ENCODE results near the gene TBC1D1.

The TBC1D1 gene

GRCh38 chr4:38005637-38006036, 114.8 kb downstream of the TBC1D1 start:
- Histone ChIP-seq H3K4me3 (ENCODE audit: low read depth, low read length) (no peak overlapping the region), H3K9me3 (ENCODE audit: control insufficient read depth, insufficient read depth, low read depth, low read length) (no peaks in the 10 kb centered on the region), H3K27me3 (ENCODE audit: control insufficient read depth, insufficient read depth, low read length) (no peaks in the 10 kb centered on the region), H3K4me1 (ENCODE audit: control insufficient read depth, insufficient read depth, low read length) (peaks cover 43% of the 10 kb centered on the region), H3K9ac (ENCODE audit: low read length) (no peak overlapping the region), H3K27ac (ENCODE audit: low read depth, low read length) (0 out of 2 replicates have a peak overlapping the region, but pooled peaks have one; percentile 5), H3K36me3 (ENCODE audit: control insufficient read depth, insufficient read depth, low read length) (no peaks in the 10 kb centered on the region)

- no peaks in the 10 kb centered on the region for H3K9me3 ChIP-seq (ENCODE audit: control insufficient read depth, insufficient read depth, low read depth, low read length)
- no peak overlapping the region for H3K4me3 ChIP-seq (ENCODE audit: low read depth, low read length)
- H3K27me3 ChIP-seq (ENCODE audit: control insufficient read depth, insufficient read depth, low read length), result no peaks in the 10 kb centered on the region
- no peak overlapping the region for H3K27ac ChIP-seq (ENCODE audit: low read depth, low read length)
- H3K9ac ChIP-seq (ENCODE audit: low read length), result no peak overlapping the region
- no peaks in the 10 kb centered on the region for H3K36me3 ChIP-seq (ENCODE audit: control insufficient read depth, insufficient read depth, low read length)
- peaks cover 29% of the 10 kb centered on the region for H3K4me1 ChIP-seq (ENCODE audit: control insufficient read depth, insufficient read depth, low read length)
Observed at GRCh38 chr4:38007645-38008044, 116.8 kb downstream of the TBC1D1 start.

GRCh38 chr4:38008571-38009021, 117.7 kb downstream of the TBC1D1 start:
- no peak overlapping the region for H3K27ac ChIP-seq (ENCODE audit: low read depth, low read length)

GRCh38 chr4:38009421-38009820, 118.5 kb downstream of the TBC1D1 start:
- no peak overlapping the region for H3K27ac ChIP-seq (ENCODE audit: low read depth, low read length)
- H3K4me3 ChIP-seq (ENCODE audit: low read depth, low read length), result no peak overlapping the region
- H3K9me3 ChIP-seq (ENCODE audit: control insufficient read depth, insufficient read depth, low read depth, low read length), result no peaks in the 10 kb centered on the region
- H3K27me3 ChIP-seq (ENCODE audit: control insufficient read depth, insufficient read depth, low read length), result no peaks in the 10 kb centered on the region
- H3K9ac ChIP-seq (ENCODE audit: low read length), result no peak overlapping the region
- H3K36me3 ChIP-seq (ENCODE audit: control insufficient read depth, insufficient read depth, low read length), result no peaks in the 10 kb centered on the region
- H3K4me1 ChIP-seq (ENCODE audit: control insufficient read depth, insufficient read depth, low read length), result peaks cover 18% of the 10 kb centered on the region

More at GRCh38 chr4:38008571-38009021, 117.7 kb downstream of the TBC1D1 start:
- H3K27me3 ChIP-seq (ENCODE audit: control insufficient read depth, insufficient read depth, low read length), result no peaks in the 10 kb centered on the region
- H3K9me3 ChIP-seq (ENCODE audit: control insufficient read depth, insufficient read depth, low read depth, low read length), result no peaks in the 10 kb centered on the region
- no peak overlapping the region for H3K9ac ChIP-seq (ENCODE audit: low read length)
- H3K4me3 ChIP-seq (ENCODE audit: low read depth, low read length), result no peak overlapping the region
- no peaks in the 10 kb centered on the region for H3K36me3 ChIP-seq (ENCODE audit: control insufficient read depth, insufficient read depth, low read length)
- peaks cover 20% of the 10 kb centered on the region for H3K4me1 ChIP-seq (ENCODE audit: control insufficient read depth, insufficient read depth, low read length)

GRCh38 chr4:38009949-38010348, 119.1 kb downstream of the TBC1D1 start:
- Histone ChIP-seq H3K4me1 (ENCODE audit: control insufficient read depth, insufficient read depth, low read length) (peaks cover 15% of the 10 kb centered on the region), H3K36me3 (ENCODE audit: control insufficient read depth, insufficient read depth, low read length) (peaks cover 3% of the 10 kb centered on the region), H3K27ac (ENCODE audit: low read depth, low read length) (no peak overlapping the region), H3K9me3 (ENCODE audit: control insufficient read depth, insufficient read depth, low read depth, low read length) (no peaks in the 10 kb centered on the region), H3K27me3 (ENCODE audit: control insufficient read depth, insufficient read depth, low read length) (no peaks in the 10 kb centered on the region), H3K9ac (ENCODE audit: low read length) (no peak overlapping the region), H3K4me3 (ENCODE audit: low read depth, low read length) (no peak overlapping the region)

- no peak overlapping the region for H3K27ac ChIP-seq (ENCODE audit: low read depth, low read length)
Observed at GRCh38 chr4:38011511-38012162, 120.8 kb downstream of the TBC1D1 start.

GRCh38 chr4:38013461-38014366, 122.8 kb downstream of the TBC1D1 start:
- Histone ChIP-seq H3K36me3 (ENCODE audit: control insufficient read depth, insufficient read depth, low read length) (peaks cover 16% of the 10 kb centered on the region), H3K9me3 (ENCODE audit: control insufficient read depth, insufficient read depth, low read depth, low read length) (no peaks in the 10 kb centered on the region), H3K9ac (ENCODE audit: low read length) (no peak overlapping the region), H3K27me3 (ENCODE audit: control insufficient read depth, insufficient read depth, low read length) (no peaks in the 10 kb centered on the region), H3K27ac (ENCODE audit: low read depth, low read length) (no peak overlapping the region), H3K4me1 (ENCODE audit: control insufficient read depth, insufficient read depth, low read length) (peaks cover 4% of the 10 kb centered on the region), H3K4me3 (ENCODE audit: low read depth, low read length) (no peak overlapping the region)

More at GRCh38 chr4:38011511-38012162, 120.8 kb downstream of the TBC1D1 start:
- Histone ChIP-seq H3K27me3 (ENCODE audit: control insufficient read depth, insufficient read depth, low read length) (no peaks in the 10 kb centered on the region), H3K9ac (ENCODE audit: low read length) (no peak overlapping the region), H3K4me3 (ENCODE audit: low read depth, low read length) (no peak overlapping the region), H3K4me1 (ENCODE audit: control insufficient read depth, insufficient read depth, low read length) (peaks cover 6% of the 10 kb centered on the region), H3K36me3 (ENCODE audit: control insufficient read depth, insufficient read depth, low read length) (peaks cover 9% of the 10 kb centered on the region), H3K9me3 (ENCODE audit: control insufficient read depth, insufficient read depth, low read depth, low read length) (no peaks in the 10 kb centered on the region)

GRCh38 chr4:38014421-38014852, 123.6 kb downstream of the TBC1D1 start:
- Histone ChIP-seq H3K27me3 (ENCODE audit: control insufficient read depth, insufficient read depth, low read length) (no peaks in the 10 kb centered on the region), H3K4me1 (ENCODE audit: control insufficient read depth, insufficient read depth, low read length) (peaks cover 4% of the 10 kb centered on the region; the same call in 1 of the 2 replicates), H3K4me3 (ENCODE audit: low read depth, low read length) (no peak overlapping the region), H3K9ac (ENCODE audit: low read length) (no peak overlapping the region), H3K27ac (ENCODE audit: low read depth, low read length) (no peak overlapping the region), H3K36me3 (ENCODE audit: control insufficient read depth, insufficient read depth, low read length) (peaks cover 16% of the 10 kb centered on the region), H3K9me3 (ENCODE audit: control insufficient read depth, insufficient read depth, low read depth, low read length) (no peaks in the 10 kb centered on the region)

GRCh38 chr4:38015886-38016515, 125.1 kb downstream of the TBC1D1 start:
- no peaks in the 10 kb centered on the region for H3K27me3 ChIP-seq (ENCODE audit: control insufficient read depth, insufficient read depth, low read length)
- peaks cover 4% of the 10 kb centered on the region; the same call in 1 of the 2 replicates for H3K4me1 ChIP-seq (ENCODE audit: control insufficient read depth, insufficient read depth, low read length)
- no peak overlapping the region for H3K9ac ChIP-seq (ENCODE audit: low read length)
- H3K9me3 ChIP-seq (ENCODE audit: control insufficient read depth, insufficient read depth, low read depth, low read length), result no peaks in the 10 kb centered on the region; the same call in 1 of the 2 replicates
- H3K4me3 ChIP-seq (ENCODE audit: low read depth, low read length), result no peak overlapping the region
- H3K36me3 ChIP-seq (ENCODE audit: control insufficient read depth, insufficient read depth, low read length), result peaks cover 24% of the 10 kb centered on the region
- no peak overlapping the region for H3K27ac ChIP-seq (ENCODE audit: low read depth, low read length)

GRCh38 chr4:38016698-38017097, 125.8 kb downstream of the TBC1D1 start:
- Histone ChIP-seq H3K9ac (ENCODE audit: low read length) (no peak overlapping the region), H3K36me3 (ENCODE audit: control insufficient read depth, insufficient read depth, low read length) (peaks cover 31% of the 10 kb centered on the region), H3K4me3 (ENCODE audit: low read depth, low read length) (no peak overlapping the region)

More at GRCh38 chr4:38016698-38017097, 125.8 kb downstream of the TBC1D1 start:
- Histone ChIP-seq H3K9me3 (ENCODE audit: control insufficient read depth, insufficient read depth, low read depth, low read length) (no peaks in the 10 kb centered on the region; the same call in 1 of the 2 replicates), H3K4me1 (ENCODE audit: control insufficient read depth, insufficient read depth, low read length) (peaks cover 4% of the 10 kb centered on the region; the same call in 1 of the 2 replicates), H3K27me3 (ENCODE audit: control insufficient read depth, insufficient read depth, low read length) (no peaks in the 10 kb centered on the region), H3K27ac (ENCODE audit: low read depth, low read length) (no peak overlapping the region)
